Measurements from ENCODE around the gene PCDH18. TPM values are rescaled to one million over a fixed set of nuclear protein-coding genes. Genes with fewer than 3 reads are reported as not detected.

PCDH18 gene
- total and polyA plus RNA-seq, 2 of the 13 experiments (the other 11 are each of a cell fraction or from before 2014, with no cell fraction given) = not detected

GRCh38 chr4:137526681-137527080, 5.6 kb downstream of the PCDH18 start:
- no peaks in the 10 kb centered on the region for H3K27me3 ChIP-seq (ENCODE audit: control insufficient read depth in 1 of 2, insufficient read depth in 2 of 2, low read length in 2 of 2)
- no peaks in the 10 kb centered on the region for H3K79me2 ChIP-seq (ENCODE audit: insufficient read depth, low read length)
- H3K4me1 ChIP-seq (ENCODE audit: insufficient read depth, low read length) = no peaks in the 10 kb centered on the region
- in situ Hi-C loops (cut with HindIII; ENCODE audit: extremely low pct_ligation_motif_present, low pct_unique_long_range_greater_than_20kb) = no loop called here
- ChIA-PET CTCF (ENCODE audit: low intra/inter-chr PET ratio, low total read pairs) (no interaction called here), POLR2A (no interaction called here)
- no peak overlapping the region for H2AFZ ChIP-seq (ENCODE audit: low read length)
- DNase-seq (ENCODE audit: low spot score) = no peak
- no peaks in the 10 kb centered on the region for H4K20me1 ChIP-seq (ENCODE audit: insufficient read depth, low read length)
- no peak overlapping the region for H3K4me3 ChIP-seq (replicated peaks in 1 of 3; ENCODE audit: insufficient read depth in 1 of 3, low read depth in 2 of 3, low read length in 3 of 3)
- no peak overlapping the region for H3K27ac ChIP-seq (ENCODE audit: extremely low read length, insufficient read depth, low read length)
- FAIRE-seq = no peak
- ATAC-seq = no peak
- intact Hi-C loops (cut with micrococcal nuclease; ENCODE audit: unreplicated experiment) = no loop called here
- TF ChIP-seq, protein P1, sequence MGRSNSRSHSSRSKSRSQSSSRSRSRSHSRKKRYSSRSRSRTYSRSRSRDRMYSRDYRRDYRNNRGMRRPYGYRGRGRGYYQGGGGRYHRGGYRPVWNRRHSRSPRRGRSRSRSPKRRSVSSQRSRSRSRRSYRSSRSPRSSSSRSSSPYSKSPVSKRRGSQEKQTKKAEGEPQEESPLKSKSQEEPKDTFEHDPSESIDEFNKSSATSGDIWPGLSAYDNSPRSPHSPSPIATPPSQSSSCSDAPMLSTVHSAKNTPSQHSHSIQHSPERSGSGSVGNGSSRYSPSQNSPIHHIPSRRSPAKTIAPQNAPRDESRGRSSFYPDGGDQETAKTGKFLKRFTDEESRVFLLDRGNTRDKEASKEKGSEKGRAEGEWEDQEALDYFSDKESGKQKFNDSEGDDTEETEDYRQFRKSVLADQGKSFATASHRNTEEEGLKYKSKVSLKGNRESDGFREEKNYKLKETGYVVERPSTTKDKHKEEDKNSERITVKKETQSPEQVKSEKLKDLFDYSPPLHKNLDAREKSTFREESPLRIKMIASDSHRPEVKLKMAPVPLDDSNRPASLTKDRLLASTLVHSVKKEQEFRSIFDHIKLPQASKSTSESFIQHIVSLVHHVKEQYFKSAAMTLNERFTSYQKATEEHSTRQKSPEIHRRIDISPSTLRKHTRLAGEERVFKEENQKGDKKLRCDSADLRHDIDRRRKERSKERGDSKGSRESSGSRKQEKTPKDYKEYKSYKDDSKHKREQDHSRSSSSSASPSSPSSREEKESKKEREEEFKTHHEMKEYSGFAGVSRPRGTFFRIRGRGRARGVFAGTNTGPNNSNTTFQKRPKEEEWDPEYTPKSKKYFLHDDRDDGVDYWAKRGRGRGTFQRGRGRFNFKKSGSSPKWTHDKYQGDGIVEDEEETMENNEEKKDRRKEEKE (IDR thresholded peaks at IDR 0.05) = no peak
- no peak for TF ChIP-seq DR1 (CRISPR knock-in tag; IDR thresholded peaks at IDR 0.05)
- TF ChIP-seq JDP2 (CRISPR knock-in tag; IDR thresholded peaks at IDR 0.05; ENCODE audit: borderline replicate concordance) = no peak
- no peak for TF ChIP-seq HMGA1 (CRISPR knock-in tag; conservative IDR thresholded peaks at IDR 0.05)
- TF ChIP-seq ZNF790 (CRISPR knock-in tag; IDR thresholded peaks at IDR 0.05; ENCODE audit: borderline replicate concordance) = no peak
- TF ChIP-seq, protein P2, sequence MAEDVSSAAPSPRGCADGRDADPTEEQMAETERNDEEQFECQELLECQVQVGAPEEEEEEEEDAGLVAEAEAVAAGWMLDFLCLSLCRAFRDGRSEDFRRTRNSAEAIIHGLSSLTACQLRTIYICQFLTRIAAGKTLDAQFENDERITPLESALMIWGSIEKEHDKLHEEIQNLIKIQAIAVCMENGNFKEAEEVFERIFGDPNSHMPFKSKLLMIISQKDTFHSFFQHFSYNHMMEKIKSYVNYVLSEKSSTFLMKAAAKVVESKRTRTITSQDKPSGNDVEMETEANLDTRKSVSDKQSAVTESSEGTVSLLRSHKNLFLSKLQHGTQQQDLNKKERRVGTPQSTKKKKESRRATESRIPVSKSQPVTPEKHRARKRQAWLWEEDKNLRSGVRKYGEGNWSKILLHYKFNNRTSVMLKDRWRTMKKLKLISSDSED (CRISPR knock-in tag; IDR thresholded peaks at IDR 0.05) = no peak
- H3K9me3 ChIP-seq (ENCODE audit: low read length) = no peaks in the 10 kb centered on the region
- no TSS peak for BruUV-seq (replicated peaks)
- H3K9ac ChIP-seq (ENCODE audit: insufficient read depth, low read depth, low read length) = no peak overlapping the region
- no peaks in the 10 kb centered on the region for H3K36me3 ChIP-seq (replicated peaks in 1 of 2; ENCODE audit: control insufficient read depth in 1 of 2, insufficient read depth in 2 of 2, low read length in 2 of 2)
- H3K4me2 ChIP-seq (ENCODE audit: low read depth, low read length) = no peak overlapping the region
